ENCODE measurements around the gene WDR64.

The WDR64 gene

GRCh38 chr1:241837416-241837815, 185.3 kb downstream of the WDR64 start:
- no peaks in the 10 kb centered on the region for H3K36me3 ChIP-seq (replicated peaks)
- H3K27ac ChIP-seq, result peak overlapping the region; percentile 28
- in situ Hi-C loops (cut with HindIII; ENCODE audit: low pct_ligation_motif_present, low sequenced_read_pairs), result loop anchor here (25.0 kb wide), 1 partner anchor 300 kb away; the partner anchor contains the start of gene KMO
- no peak for DNase-seq
- H3K27me3 ChIP-seq (replicated peaks), result no peaks in the 10 kb centered on the region
- TF ChIP-seq CTCF (IDR thresholded peaks at IDR 0.05; ENCODE audit: low read depth, low read length, missing control alignments), result no peak
- H3K4me3 ChIP-seq (ENCODE audit: low read depth, low read length), result no peak overlapping the region

DNA sequence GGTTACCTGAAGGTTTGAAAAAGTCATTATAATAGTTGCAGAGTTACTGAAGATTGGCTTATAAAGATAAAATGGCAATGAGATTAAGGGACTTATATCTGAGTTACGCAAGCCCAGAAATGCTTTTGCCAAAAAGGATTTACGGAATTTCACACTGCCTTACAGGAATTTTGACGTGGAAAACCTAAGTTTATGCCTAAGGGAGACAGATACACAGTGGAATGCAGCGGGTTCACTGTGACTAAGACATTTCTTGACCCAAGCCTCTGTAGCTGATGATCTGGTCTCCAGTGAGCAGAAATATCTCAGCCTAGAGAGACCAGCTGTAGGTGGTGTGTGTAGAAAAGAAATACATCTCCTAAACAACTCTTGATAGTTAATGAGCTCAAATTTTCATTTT, 185.8 kb downstream of the WDR64 start:
- no peak for TF ChIP-seq CTCF (IDR thresholded peaks at IDR 0.05; ENCODE audit: low read depth, low read length, missing control alignments)
- DNase-seq, result peak; percentile 92
- Histone ChIP-seq H3K4me3 (ENCODE audit: low read depth, low read length) (no peak overlapping the region), H3K27ac (peak overlapping the region; percentile 77), H3K36me3 (replicated peaks) (no peaks in the 10 kb centered on the region), H3K27me3 (replicated peaks) (no peaks in the 10 kb centered on the region)
- in situ Hi-C loops (cut with HindIII; ENCODE audit: low pct_ligation_motif_present, low sequenced_read_pairs), result loop anchor here (25.0 kb wide), 1 partner anchor 301 kb away; the partner anchor contains the start of gene KMO

DNA sequence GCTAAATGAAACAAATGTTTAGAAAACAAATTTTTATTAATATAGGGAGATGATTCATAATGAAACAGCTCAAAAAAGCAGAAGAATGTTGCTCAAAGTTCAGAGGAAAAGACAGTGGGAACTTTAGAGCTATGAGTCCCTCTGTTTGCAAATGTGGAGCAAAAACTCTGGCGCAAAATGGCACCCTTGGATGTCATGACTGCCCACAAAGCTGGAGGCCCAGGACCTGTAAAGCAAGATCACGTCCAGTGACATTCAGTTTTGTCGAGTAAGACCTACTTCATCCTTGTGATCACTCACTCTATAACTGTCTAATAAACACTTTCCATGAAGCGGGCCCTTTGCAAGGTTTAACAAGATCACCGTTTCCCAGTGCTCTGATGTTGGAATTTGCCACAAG, 186.8 kb downstream of the WDR64 start:
- no peak for TF ChIP-seq CTCF (IDR thresholded peaks at IDR 0.05; ENCODE audit: low read depth, low read length, missing control alignments)
- Histone ChIP-seq H3K27me3 (replicated peaks) (no peaks in the 10 kb centered on the region), H3K4me3 (ENCODE audit: low read depth, low read length) (no peak overlapping the region), H3K36me3 (replicated peaks) (no peaks in the 10 kb centered on the region), H3K27ac (no peak overlapping the region)
- DNase-seq, result peak; percentile 11
- in situ Hi-C loops (cut with HindIII; ENCODE audit: low pct_ligation_motif_present, low sequenced_read_pairs), result loop anchor here (25.0 kb wide), 1 partner anchor 302 kb away; the partner anchor contains the start of gene KMO

DNA sequence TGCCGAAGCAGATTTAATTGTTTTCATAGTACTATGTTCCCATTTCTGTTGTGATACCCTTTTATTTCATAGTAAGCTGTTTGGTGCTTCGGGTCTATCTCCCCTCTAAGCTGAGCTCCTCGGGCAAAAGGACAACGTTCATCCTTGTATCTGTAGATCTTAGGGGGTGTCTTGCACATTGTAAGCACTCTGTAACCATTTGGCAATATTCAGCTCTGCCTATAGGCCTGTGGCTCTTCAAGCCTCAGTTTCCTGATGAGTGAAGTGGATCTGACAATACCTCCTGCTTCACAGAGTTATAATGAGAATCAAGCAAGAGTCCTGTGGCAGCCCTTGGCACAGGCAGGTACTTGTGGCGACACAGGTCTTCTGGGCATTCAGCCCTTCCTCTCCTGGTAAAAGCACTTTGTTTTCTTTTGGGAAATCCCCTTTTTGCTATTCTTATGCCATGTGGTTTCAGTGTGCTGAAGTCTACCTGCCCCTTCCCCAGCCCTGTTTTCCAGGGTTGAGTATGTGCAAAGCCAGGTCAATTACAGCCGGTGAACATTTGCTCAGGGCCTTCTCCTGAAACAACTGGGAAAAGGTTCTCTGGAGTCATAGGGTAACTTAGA, 187.4 kb downstream of the WDR64 start:
- H3K4me3 ChIP-seq (ENCODE audit: low read depth, low read length), result no peak overlapping the region
- no peak for TF ChIP-seq CTCF (IDR thresholded peaks at IDR 0.05; ENCODE audit: low read depth, low read length, missing control alignments)
- in situ Hi-C loops (cut with HindIII; ENCODE audit: low pct_ligation_motif_present, low sequenced_read_pairs), result loop anchor here (25.0 kb wide), 1 partner anchor 302 kb away; the partner anchor contains the start of gene KMO
- no peak overlapping the region for H3K27ac ChIP-seq
- DNase-seq, result no peak
- no peaks in the 10 kb centered on the region for H3K27me3 ChIP-seq (replicated peaks)
- H3K36me3 ChIP-seq (replicated peaks), result no peaks in the 10 kb centered on the region

DNA sequence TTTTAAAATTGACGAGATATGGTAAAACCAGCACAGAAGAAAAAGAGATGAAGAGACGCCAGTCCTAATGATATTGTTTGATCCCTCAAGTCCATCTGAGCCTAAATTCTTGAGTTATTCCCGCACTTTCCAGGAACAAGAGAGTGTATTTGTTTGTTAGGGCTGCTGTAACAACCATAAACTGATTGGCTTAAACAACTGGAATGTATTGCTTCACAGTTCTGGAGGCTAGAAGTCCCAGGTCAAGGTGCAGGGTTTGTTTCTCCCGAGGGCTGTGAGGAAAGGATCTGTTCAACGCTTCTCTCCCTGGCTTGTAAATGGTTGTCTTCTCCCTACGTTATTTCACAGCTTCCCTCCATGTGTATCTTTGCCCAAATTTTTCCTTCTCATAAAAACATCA, 188.1 kb downstream of the WDR64 start:
- in situ Hi-C loops (cut with HindIII; ENCODE audit: low pct_ligation_motif_present, low sequenced_read_pairs), result loop anchor here (25.0 kb wide), 1 partner anchor 303 kb away; the partner anchor contains the start of gene KMO
- no peaks in the 10 kb centered on the region for H3K36me3 ChIP-seq (replicated peaks)
- H3K4me3 ChIP-seq (ENCODE audit: low read depth, low read length), result no peak overlapping the region
- H3K27me3 ChIP-seq (replicated peaks), result no peaks in the 10 kb centered on the region
- DNase-seq, result no peak
- H3K27ac ChIP-seq, result no peak overlapping the region
- TF ChIP-seq CTCF (IDR thresholded peaks at IDR 0.05; ENCODE audit: low read depth, low read length, missing control alignments), result no peak

All from brain microvascular endothelial cell (primary cell).